K562 (cell line): ENCODE data around the gene TENM3. TPM values are rescaled to one million over a fixed set of nuclear protein-coding genes. Genes with fewer than 3 reads are reported as not detected.

ENCODE experiments used
- ATAC-seq: fragments of 200-7000 bp; cut with Tn5 transposase; 3 replicates; pipeline ENCODE4 v1.9.1; 2020; ENCODE audit warnings: moderate library complexity
- BruUV-seq: library from RNA; stranded (reverse); fragments of 400-500 nt; replicated peaks from 2 replicates; lab custom pipeline; 2021; lab: Mats Ljungman, UMichigan
- CTCF ChIA-PET: fragments of 300-600 bp; formaldehyde crosslinking; extraction: SDS; loops from one replicate; lab custom pipeline; 2021; ENCODE audit warnings: low intra/inter-chr PET ratio; lab: Yijun Ruan, JAX
- POLR2A ChIA-PET: fragments of 300-600, 350-650 bp; sonication (Branson Sonifier 250); formaldehyde crosslinking; extraction: SDS; loops from one replicate; lab custom pipeline; 2021; ENCODE audit warnings: antibody characterized with exemption, inconsistent platforms; lab: Yijun Ruan, JAX
- DNase-seq, 4 experiments: peaks; one replicate each; pipeline versions ENCODE4 v3.0.0 to v3.0.0-alpha.2; 2011 to 2018; ENCODE audit warnings: low spot score in 3 of 4, mixed read lengths in 3 of 4; ENCODE audit errors: extremely low read depth in 1 of 4
- FAIRE-seq: peaks from 2 replicates; lab custom pipeline; 2011; peaks lifted over from hg19 to GRCh38; lab: Jason Lieb, UNC
- H2AFZ ChIP-seq: 2 replicates; pipeline ENCODE4 v1.6.0; 2011; ENCODE audit warnings: low read depth, low read length, control low read depth, inconsistent platforms
- H3K27ac ChIP-seq: fragments of 200-600 bp; 3 replicates; pipeline ENCODE4 v1.8.0; 2011; ENCODE audit warnings: low read depth, mild to moderate bottlenecking, control low read depth, inconsistent platforms, low read length, moderate library complexity, mixed read lengths; ENCODE audit errors: extremely low read depth
- H3K27me3 ChIP-seq, 2 experiments: fragments of 300-600 bp in 1 of 2; 2 replicates in 1 of 2; 3 replicates in 1 of 2; pipeline versions ENCODE4 v1.6.0 to v1.8.0; 2011; ENCODE audit warnings: inconsistent platforms in 2 of 2, low read length in 2 of 2, mild to moderate bottlenecking in 1 of 2, mixed read lengths in 1 of 2, moderate library complexity in 1 of 2; ENCODE audit not compliant: control insufficient read depth in 2 of 2, insufficient read depth in 2 of 2
- H3K36me3 ChIP-seq: fragments of 300-600 bp; 3 replicates; pipeline ENCODE4 v1.8.0; 2011; ENCODE audit warnings: mild to moderate bottlenecking, low read length, inconsistent platforms; ENCODE audit not compliant: control insufficient read depth, insufficient read depth
- H3K4me1 ChIP-seq, 2 experiments: fragments of 200-600 bp in 1 of 2; replicated peaks in 1 of 2; 2 replicates in 1 of 2; 3 replicates in 1 of 2; pipeline versions ENCODE4 v1.5.1 to v1.8.0; 2011; ENCODE audit warnings: inconsistent platforms in 2 of 2, low read length in 2 of 2, mild to moderate bottlenecking in 1 of 2, mixed read lengths in 1 of 2, moderate library complexity in 1 of 2; ENCODE audit not compliant: control insufficient read depth in 2 of 2, insufficient read depth in 2 of 2
- H3K4me2 ChIP-seq: 2 replicates; pipeline ENCODE4 v1.6.1; 2011; ENCODE audit warnings: low read length, control low read depth, inconsistent platforms, mixed read lengths; ENCODE audit not compliant: insufficient read depth
- H3K4me3 ChIP-seq: fragments of 200-600 bp; sonication (generic), shearing (Covaris generic); 2 replicates; pipeline ENCODE4 v1.5.1; 2016; ENCODE audit warnings: control low read depth, inconsistent platforms
- H3K79me2 ChIP-seq: fragments of 200-600 bp; 3 replicates; pipeline ENCODE4 v1.8.0; 2011; ENCODE audit warnings: low read length, inconsistent platforms; ENCODE audit not compliant: control insufficient read depth, insufficient read depth
- H3K9ac ChIP-seq, 2 experiments: 2 replicates each; pipeline versions ENCODE4 v1.6.0 to v1.6.1; 2011; ENCODE audit warnings: low read depth in 2 of 2, low read length in 2 of 2, control low read depth in 1 of 2, inconsistent platforms in 1 of 2, mild to moderate bottlenecking in 1 of 2, mixed read lengths in 1 of 2; ENCODE audit not compliant: insufficient read depth in 1 of 2
- H3K9me1 ChIP-seq: one replicate; pipeline ENCODE4 v1.6.0; 2011; ENCODE audit warnings: inconsistent platforms, mild to moderate bottlenecking, low read length, moderate library complexity; ENCODE audit not compliant: control insufficient read depth, insufficient read depth
- H3K9me3 ChIP-seq: replicated peaks from 2 replicates; pipeline ENCODE4 v1.5.1; 2011; ENCODE audit warnings: low read depth, low read length, inconsistent platforms; ENCODE audit not compliant: control insufficient read depth, insufficient read depth
- H4K20me1 ChIP-seq: replicated peaks from 2 replicates; pipeline ENCODE4 v1.6.1; 2011; ENCODE audit warnings: low read length, inconsistent platforms, mixed read lengths; ENCODE audit not compliant: control insufficient read depth, insufficient read depth
- SIN3A ChIP-seq, 2 experiments: fragments of 150-350 bp in 1 of 2; IDR thresholded peaks; 2 replicates each; pipeline ENCODE4 v1.6.1; 2011 to 2016; ENCODE audit warnings: borderline replicate concordance in 2 of 2, low read depth in 2 of 2, low read length in 2 of 2, mild to moderate bottlenecking in 2 of 2, moderate library complexity in 2 of 2; ENCODE audit not compliant: control insufficient read depth in 1 of 2
- WGBS: fragments of 100-300 bp; shearing (Covaris generic); methylation state at CpG from one replicate; pipeline ENCODE4 v1.1.6; 2016; ENCODE audit warnings: low coverage, mixed read lengths; ENCODE audit not compliant: insufficient coverage; ENCODE audit errors: missing lambda C conversion rate; 5-methylcytosine and 5-hydroxymethylcytosine counted together
- in situ Hi-C: fragments of 300-500 bp; cut with MboI; formaldehyde crosslinking; loops from 4 replicates; pipeline ENCODE4 v1.15.0; 2018; ENCODE audit warnings: inconsistent platforms, mixed read lengths
- intact Hi-C: fragments of 100-400 bp; cut with micrococcal nuclease; formaldehyde crosslinking; loops from 2 replicates; pipeline ENCODE4 v1.14.2; 2022
- polyA plus RNA-seq, 8 experiments: library from polyadenylated mRNA; depleted of rRNA in 4 of 8; stranded (reverse) in 5 of 8; unstranded in 3 of 8; fragments of >200 nt; fragmentation: Nextera tagmentation in 2 of 8; fragmentation: Illumina TruSeq in 1 of 8; extraction: Ambion mirVana in 2 of 8; extraction: Trizol in 1 of 8; gene quantifications; 2 replicates each; pipeline versions ENCODE4 v1.2.1 to v1.2.3, GENCODE V29; 2011 to 2014; ENCODE audit warnings: inconsistent platforms in 1 of 8, missing spikeins in 1 of 8
- total RNA-seq, 7 experiments: library from RNA; depleted of rRNA in 6 of 7; stranded (reverse); fragments of >200 nt in 6 of 7; fragmentation: Illumina TruSeq in 2 of 7; extraction: Trizol in 2 of 7; gene quantifications; 2 replicates each; pipeline versions ENCODE4 v1.2.1 to v1.2.3, GENCODE V29; 2011 to 2021; ENCODE audit warnings: low replicate concordance in 1 of 7
- TF ChIP-seq, protein P1 (sequence below): sonication (generic); formaldehyde crosslinking; IDR thresholded peaks from 2 replicates; pipeline ENCODE4 v1.8.0; 2022; ENCODE audit warnings: mild to moderate bottlenecking, missing genetic modification reagents
- TF ChIP-seq, protein P2 (sequence below): fragments of 250-450 bp; sonication (Bioruptor Pico); IDR thresholded peaks from 2 replicates; pipeline ENCODE4 v1.5.0; 2020; ENCODE audit warnings: mild to moderate bottlenecking

TENM3 gene
- total and polyA plus RNA-seq, 9 of the 15 experiments (the other 6 are each of a cell fraction or from before 2014, with no cell fraction given), result 0.01 to 0.02 TPM; not detected in 7

DNA sequence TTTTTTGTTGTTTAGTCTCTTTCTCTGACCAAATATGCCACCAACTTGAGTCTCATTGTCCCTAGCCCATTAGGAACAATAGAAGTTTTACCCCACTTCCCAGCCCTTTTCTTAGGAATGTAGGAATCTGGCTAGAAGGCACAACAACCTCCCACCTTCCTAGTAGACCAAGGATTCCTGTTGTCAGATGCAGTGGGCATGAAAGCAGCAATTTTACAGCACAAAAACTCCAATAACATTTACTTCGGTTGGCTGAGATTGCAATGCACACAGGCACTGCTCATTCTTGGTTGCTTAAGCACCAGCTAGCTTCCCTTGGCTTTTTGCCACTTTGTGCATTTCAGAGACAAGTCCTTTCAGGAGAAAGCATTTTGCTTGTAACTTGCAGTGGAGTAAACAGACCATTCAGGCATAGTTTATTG is 312.8 kb downstream of the TENM3 start:
- 0% methylated on average over 1 of the region's 1 CpG for WGBS
- CTCF ChIA-PET, result no interaction called here
- no peaks in the 10 kb centered on the region for H3K36me3 ChIP-seq
- H3K79me2 ChIP-seq, result no peaks in the 10 kb centered on the region
- H3K4me3 ChIP-seq, result no peak overlapping the region
- H3K4me2 ChIP-seq, result no peak overlapping the region
- no peaks in the 10 kb centered on the region for H3K27me3 ChIP-seq
- no peak for DNase-seq
- TF ChIP-seq, protein P1, sequence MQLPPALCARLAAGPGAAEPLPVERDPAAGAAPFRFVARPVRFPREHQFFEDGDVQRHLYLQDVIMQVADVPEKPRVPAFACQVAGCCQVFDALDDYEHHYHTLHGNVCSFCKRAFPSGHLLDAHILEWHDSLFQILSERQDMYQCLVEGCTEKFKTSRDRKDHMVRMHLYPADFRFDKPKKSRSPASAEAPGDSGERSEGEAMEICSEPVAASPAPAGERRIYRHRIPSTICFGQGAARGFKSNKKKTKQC (CRISPR knock-in tag), result no peak
- H3K9me3 ChIP-seq, result no peaks in the 10 kb centered on the region
- H2AFZ ChIP-seq, result no peak overlapping the region
- no peaks in the 10 kb centered on the region for H3K4me1 ChIP-seq
- H3K9ac ChIP-seq, result no peak overlapping the region
- no peaks in the 10 kb centered on the region for H4K20me1 ChIP-seq
- BruUV-seq, result no TSS peak
- no peaks in the 10 kb centered on the region for H3K9me1 ChIP-seq
- ATAC-seq, result no peak
- no peak for FAIRE-seq
- in situ Hi-C loops, result no loop called here
- POLR2A ChIA-PET, result no interaction called here
- H3K27ac ChIP-seq, result no peak overlapping the region
- intact Hi-C loops, result no loop called here

DNA sequence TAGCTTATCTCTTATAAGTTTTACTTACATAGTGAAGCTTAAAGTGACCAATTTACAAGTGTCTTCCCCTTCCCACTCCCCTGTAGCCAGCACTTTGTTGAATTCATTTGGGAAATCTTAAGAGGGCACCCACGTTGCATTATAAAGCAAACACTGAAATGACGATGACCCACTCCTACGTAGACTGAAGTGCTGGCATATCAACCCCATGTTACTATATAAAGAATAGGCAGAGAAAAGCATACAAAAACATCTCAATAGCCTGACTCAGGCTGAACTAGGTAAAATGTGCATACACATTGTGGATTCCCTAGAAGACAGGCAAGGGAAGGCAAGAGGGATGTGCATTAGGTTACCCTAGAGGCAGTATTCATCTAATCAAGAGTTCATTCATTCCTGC is 313.4 kb downstream of the TENM3 start:
- no TSS peak for BruUV-seq
- in situ Hi-C loops, result no loop called here
- no peak overlapping the region for H3K4me2 ChIP-seq
- no peak for FAIRE-seq
- H3K27ac ChIP-seq, result no peak overlapping the region
- no peak overlapping the region for H3K4me3 ChIP-seq
- H3K4me1 ChIP-seq, result no peaks in the 10 kb centered on the region
- DNase-seq, result no peak
- H3K27me3 ChIP-seq, result no peaks in the 10 kb centered on the region
- POLR2A ChIA-PET, result no interaction called here
- CTCF ChIA-PET, result no interaction called here
- no peaks in the 10 kb centered on the region for H3K9me3 ChIP-seq
- H3K9me1 ChIP-seq, result no peaks in the 10 kb centered on the region
- 2% methylated on average over 3 of the region's 3 CpGs for WGBS
- H3K9ac ChIP-seq, result no peak overlapping the region
- TF ChIP-seq SIN3A (IDR thresholded peaks at IDR 0.05; ENCODE audit: borderline replicate concordance in 2 of 2, control insufficient read depth in 1 of 2, low read depth in 2 of 2, low read length in 2 of 2), result no peak
- TF ChIP-seq, protein P2, sequence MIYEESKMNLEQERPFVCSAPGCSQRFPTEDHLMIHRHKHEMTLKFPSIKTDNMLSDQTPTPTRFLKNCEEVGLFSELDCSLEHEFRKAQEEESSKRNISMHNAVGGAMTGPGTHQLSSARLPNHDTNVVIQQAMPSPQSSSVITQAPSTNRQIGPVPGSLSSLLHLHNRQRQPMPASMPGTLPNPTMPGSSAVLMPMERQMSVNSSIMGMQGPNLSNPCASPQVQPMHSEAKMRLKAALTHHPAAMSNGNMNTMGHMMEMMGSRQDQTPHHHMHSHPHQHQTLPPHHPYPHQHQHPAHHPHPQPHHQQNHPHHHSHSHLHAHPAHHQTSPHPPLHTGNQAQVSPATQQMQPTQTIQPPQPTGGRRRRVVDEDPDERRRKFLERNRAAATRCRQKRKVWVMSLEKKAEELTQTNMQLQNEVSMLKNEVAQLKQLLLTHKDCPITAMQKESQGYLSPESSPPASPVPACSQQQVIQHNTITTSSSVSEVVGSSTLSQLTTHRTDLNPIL (CRISPR knock-in tag), result no peak
- no peak for ATAC-seq
- H4K20me1 ChIP-seq, result no peaks in the 10 kb centered on the region
- no peaks in the 10 kb centered on the region for H3K79me2 ChIP-seq
- H3K36me3 ChIP-seq, result no peaks in the 10 kb centered on the region
- no peak overlapping the region for H2AFZ ChIP-seq
- intact Hi-C loops, result no loop called here
